Measurements from ENCODE around the gene ZNF143.
"Not testable (repeated sequence)": the region's sequence is repeated elsewhere in the genome, so short reads cannot be mapped to it uniquely, and the experiment has no call there.

ZNF143 gene

DNA sequence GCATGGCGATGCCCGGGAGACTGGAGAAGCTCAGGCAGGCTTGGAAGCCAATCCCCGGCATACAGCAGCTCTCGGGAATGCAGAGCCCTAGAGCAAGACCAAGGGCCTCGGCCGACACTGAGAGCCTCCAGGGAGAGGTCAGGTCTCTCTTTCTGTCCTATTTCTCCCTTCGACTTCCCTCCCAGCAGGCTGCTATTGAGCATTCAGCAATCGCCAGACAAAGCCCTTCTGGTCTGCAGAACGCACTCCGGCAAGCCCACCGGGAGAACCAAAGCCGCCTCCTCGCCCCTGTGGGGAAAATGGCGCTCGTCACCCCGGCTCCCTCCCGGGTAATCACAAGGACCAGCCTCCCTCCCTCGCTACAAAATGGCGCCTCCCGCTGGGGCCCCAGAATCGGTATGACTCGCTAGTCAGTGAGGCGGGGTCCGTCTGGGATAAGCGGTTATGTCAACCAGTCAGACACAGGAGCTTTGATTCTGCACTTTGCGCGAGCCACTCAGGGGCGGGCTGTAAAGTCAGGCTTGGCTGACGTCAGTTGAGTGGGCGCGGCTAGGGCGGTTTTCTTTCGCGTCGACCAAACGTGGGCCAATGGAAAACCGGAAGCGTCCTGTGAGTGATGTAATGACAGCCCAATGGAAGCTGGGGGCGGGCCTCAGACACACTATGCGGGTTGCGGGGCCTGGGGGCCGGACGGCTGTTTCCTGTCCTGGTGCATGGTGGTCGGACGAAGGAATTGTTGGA, at the start of gene ZNF143:
ZNF143 (plus strand) TSS at position 691 of the 741 bp plus-strand sequence. CDS start 10,297 bp downstream, outside the sequence.
- peak; percentile 100 for DNase-seq

DNA sequence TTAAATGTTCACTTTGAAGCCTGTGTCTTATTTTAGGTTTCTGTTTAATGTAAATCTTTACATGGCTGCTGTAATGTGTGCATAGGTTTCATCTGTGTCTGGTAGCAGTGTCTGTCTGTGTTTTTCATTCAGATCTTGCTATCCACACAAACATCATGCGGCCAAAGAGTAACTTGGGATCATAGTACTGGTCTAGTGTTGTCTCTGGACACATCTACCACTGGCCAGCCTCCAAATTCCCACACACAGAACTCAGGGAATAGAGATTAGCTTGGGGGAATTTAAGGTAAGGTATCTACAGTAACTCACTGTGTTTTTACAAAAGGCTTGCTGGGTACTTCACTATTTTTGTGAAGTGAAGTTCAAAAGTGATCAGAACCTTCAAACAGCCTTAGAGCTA, 32.1 kb upstream of the ZNF143 start:
- DNase-seq, result no peak

DNA sequence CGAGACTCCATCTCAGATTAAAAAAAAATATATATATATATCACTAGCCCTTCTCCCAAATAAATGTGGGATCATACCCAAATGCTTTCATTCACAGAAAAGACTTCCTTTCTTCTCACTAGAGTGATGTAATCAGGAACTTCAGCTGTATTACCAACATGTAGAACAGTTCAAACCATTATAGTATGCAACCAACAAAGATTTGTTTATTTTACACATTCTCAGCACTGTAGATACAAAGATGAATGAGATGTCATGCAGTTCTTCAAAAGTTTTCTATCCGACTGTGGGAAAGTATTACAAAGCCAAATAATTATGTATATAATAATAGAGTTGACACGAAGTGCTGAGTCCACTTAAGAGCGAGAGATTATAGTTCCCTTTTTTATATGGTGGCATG, 22.2 kb upstream of the ZNF143 start:
- DNase-seq, result no peak

DNA sequence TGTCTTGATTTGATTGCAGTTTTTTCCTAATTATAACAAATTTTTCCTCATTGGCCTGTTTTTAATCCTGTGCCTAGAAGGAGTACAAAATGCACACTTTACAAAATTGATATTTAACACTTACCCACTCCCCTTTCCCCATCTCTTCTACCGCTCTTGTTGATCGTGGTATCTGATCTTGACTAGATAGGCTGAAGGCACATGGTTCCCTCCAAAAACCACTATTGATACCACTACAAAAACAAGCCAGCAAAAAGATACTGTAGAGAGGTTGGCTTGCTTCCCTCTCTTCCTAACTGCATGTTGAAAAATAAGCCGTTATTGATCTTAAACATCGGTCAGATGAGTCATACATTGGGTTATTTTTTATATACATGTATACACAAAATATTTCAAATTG, 14.6 kb upstream of the ZNF143 start:
- no peak for DNase-seq

DNA sequence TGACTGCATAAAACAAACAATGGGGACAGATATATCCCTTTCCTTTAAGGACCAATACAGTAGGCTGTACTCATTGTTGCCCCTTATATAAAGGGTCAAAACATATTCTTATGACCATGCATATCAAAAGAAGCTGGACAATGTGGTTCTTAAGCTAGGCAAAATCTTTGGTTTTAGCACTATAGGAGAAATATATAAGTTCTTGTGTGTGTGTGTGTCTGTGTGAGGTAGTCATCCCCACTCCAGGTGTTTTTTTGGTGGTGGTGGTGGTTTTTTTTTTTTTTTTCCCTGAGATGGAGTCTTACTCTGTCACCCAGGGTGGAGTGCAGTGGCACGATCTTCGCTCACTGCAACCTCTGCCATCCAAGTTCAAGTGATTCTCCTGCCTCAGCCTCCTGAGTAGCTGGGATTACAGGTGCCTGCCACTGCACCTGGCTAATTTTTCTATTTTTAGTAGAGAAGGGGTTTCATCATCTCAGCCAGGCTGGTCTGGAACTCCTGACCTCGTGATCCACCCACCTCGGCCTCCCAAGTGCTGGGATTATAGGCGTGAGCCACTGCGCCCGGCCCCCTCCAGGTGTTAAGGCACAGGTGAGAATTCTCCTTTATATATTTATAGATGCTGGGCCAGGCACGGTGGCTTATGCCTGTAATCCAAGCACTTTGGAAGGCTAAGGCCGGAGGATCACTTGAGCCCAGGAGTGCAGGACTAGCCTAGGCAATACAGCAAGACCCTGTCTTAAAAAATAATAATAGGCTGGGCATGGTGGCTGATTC, 12.0 kb upstream of the ZNF143 start:
- no peak for DNase-seq

DNA sequence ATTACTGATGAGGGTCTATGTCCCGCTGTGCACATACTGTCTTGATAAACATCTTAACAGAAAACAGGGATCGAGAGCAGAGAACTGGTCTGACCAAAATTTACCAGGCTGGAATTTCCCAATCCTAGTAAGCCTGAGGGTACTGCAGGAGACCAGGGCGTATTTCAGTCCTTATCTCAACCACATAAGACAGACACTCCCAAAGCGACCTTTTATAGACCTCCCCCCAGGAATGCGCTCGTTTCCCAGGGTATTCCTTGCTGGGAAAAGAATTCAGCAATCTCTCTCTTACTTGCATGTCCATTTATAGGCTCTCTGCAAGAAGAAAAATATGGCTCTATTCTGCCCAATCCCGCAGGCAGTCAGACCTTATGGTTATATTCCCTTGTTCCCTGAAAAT, 8.8 kb upstream of the ZNF143 start:
- DNase-seq, result not testable (repeated sequence)

DNA sequence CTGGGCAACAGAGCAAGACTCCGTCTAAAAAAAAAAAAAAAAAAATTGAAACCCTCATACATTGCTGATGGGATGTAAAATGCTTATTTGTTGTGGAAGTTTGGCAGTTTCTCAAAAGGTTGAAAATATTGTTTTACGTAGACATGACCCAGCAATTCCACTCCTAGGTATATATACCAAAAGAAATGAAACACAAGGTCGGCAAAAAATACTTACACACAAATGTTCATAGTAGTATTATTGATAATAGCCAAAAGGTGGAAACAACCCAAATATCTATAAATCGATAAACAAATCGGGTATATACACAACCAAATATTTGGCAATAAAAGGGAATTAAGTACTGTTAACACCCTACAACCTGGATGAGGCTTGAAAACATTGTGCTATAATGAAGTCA, 5.1 kb upstream of the ZNF143 start:
- DNase-seq, result no peak

DNA sequence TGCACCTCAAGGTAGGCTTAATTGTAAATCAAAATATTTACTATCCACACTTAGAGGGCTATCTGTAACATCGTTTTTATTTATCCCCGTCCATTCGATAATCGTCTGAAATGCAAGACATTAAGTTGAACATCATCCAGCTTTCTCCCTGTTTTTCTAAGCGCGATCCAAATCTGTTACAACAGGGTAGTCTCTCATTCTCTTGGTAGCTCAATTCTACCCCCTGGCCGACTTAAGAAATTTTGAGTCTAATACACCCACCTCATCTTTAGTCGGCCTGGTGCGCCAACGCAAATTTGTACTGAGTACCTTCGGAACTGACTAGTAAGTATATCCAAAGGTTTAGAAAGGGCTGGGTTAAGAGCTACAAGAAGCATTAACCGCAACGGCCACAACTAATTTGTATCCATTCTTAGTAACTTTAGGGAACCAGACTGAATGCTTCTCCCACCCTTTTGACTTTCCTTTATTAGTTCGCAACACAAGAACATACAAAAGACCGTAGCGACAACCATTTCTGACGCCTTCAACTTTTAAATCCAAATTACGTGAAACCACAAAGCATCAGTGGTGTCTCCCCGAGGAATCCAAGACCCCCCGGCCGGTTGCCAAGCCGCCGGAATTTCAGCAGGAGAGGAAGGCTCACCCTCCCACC, 1.0 kb upstream of the ZNF143 start:
- peak; percentile 47 for DNase-seq

DNA sequence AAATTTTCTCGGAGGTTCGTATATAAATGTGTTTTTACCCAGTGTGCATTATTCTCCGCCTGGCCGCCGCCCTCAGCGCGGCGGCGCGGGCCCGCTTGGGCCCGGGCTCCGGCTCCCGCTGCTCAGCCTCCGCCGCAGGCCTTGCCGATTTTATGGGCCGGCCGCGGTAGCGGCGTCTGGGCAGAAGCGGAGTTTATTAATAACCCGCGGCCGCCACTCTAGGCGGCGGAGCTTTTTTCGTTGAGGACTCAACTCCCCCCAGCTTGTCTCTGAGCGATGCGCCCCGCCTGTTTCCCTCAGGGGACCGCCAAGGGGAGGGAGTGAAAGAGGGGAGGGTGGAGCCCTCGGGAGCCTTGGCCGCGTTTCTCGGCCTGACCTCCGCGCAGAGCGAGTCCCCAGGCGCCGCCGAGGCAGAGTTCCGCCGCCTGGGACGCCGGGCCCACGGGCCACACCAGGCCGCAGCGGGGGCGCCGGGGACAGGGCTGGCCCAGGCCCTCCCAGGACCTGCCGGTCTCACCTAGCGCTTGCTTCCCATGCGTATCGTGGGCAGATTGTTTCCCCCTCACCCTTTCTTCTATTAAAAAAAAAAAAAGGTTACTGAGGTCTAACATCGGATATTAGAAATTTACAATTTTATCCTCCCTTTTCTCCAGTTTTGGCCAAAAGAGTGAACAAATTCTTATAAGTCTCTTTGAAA, 399 bp downstream of the ZNF143 start:
- DNase-seq, result peak; percentile 91

DNA sequence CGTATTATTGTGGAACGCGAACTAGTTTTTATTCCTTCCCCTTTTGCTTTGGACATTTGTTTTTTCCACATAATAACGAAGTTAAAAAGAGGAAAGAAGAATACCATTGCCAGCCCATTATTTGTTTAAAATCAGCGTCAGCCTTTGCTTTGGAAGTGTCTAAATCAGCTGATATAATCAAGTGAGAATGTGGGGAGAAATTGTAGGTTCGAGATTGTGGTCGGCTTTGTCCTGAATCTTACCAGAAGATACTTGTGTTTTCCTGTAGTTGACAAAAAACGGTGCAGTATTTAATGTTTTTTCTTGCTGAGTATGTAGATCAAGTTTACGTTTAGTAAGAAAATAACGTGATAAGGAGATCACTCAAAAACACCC, 935 bp downstream of the ZNF143 start:
- peak; percentile 11 for DNase-seq

DNA sequence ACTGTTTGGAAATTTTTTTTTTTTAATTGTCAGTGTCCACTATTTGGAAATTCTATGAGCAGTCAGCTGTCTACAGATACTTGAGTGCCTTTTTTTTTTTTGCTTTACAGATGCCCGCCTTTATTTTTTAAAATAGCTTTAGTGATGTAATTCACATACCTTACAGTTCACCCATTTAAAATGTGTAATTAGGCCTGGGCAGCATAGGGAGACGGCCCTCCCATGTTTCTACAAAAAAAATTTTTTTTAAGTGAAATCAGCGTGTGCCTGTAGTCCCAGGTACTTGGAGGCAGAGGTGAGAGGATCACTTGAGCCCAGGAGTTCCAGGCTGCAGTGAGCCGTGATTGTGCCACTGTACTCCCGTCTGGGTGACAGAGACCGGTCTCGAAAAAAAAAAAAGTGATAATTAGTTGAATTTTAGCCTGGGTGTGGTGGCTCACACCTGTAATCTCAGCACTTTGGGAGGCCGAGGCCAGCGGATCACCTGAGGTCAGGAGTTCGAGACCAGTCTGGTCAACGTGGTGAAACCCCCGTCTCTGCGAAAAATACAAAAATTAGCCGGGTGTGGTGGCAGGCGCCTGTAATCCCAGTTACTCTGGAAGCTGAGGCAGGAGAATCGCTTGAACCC, 1.5 kb downstream of the ZNF143 start:
- no peak for DNase-seq

DNA sequence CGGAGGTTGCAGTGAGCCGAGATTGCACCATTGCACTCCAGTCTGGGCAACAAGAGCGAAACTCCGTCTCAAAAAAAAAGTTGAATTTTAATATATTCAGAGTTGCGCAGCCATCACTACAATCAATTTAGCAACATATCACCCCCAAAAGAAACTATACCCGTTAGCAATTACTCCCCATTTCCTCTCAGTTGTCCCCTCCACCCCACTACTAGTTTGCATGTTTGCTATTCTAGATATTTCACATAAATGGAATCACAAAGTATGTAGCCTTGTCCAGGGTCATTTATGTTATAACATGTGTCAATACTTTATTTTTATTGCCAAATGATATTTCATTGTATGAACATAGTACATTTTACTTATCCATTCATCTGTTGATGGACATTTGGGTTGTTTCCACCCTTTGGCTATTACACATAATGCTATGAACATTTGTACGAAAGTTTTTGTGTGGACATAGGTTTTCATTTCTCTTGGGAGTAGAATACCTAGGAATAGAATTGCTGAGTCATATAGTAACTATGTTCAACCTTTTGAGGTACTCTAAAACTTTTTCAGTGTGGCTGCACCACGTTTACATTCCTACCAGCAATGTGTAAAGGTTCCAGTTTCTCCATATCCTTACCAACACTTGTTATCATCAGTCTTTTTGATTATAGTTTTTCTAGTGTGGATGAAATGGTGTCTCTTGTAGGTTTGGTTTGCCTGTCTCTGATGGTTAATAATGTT, 2.2 kb downstream of the ZNF143 start:
- DNase-seq, result no peak

DNA sequence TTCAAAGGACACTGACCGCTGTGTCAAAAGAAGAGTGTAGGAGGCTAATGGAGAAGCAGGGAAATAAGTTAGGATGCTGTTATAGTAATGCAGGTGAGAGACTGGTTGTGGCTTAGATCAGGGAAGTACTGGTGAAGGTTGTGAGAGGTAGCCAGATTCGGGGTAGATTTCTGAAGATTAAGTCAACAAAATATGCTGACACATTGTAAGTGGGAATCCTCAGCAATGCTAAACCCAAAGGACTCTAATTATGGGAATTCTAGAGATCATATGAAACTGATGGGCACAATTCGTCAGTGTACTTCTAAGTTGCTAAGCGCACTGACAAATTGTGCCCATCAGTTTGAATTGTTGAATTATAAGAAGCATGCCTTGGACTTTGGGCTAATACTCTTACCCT, 10.0 kb downstream of the ZNF143 start:
- no peak for DNase-seq

DNA sequence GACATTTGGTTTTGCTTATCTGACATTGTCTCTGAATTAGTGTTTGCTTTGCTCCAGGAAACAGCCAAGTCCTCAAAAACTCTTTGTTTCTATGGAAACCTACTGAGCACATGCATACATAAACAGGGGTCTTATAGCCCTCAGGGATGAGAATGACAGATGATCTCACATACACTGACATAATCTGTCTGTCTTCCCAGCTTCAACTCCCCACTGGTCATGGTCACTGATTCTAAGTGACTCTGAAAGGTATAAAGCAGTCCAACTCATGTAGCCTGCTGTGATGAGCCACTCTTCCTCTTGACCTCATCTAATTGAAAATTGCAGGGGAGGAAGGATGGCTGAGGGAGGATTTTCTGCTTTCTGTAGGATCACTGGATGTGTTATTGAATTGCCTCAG, 12.6 kb downstream of the ZNF143 start:
- peak; percentile 62 for DNase-seq

DNA sequence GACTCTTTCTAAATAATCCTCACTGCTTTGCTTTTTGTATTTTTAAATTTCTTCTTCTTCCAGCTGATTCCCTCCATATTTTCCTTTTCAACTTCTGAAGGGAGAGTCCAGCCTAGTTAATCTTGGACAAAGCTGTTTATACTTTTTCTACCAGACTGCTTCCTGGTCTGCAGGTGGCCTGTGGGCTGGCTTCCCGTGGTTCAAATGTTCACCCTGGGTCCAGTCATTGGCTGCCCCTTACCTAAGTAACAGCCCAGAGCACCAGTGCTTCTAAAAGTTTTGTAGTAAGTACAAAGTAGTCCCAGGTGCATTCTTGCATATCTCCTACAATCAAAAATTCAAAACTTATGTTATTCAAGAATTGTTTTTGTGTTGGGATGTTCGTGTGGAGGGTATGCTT, 19.1 kb downstream of the ZNF143 start:
- no peak for DNase-seq

DNA sequence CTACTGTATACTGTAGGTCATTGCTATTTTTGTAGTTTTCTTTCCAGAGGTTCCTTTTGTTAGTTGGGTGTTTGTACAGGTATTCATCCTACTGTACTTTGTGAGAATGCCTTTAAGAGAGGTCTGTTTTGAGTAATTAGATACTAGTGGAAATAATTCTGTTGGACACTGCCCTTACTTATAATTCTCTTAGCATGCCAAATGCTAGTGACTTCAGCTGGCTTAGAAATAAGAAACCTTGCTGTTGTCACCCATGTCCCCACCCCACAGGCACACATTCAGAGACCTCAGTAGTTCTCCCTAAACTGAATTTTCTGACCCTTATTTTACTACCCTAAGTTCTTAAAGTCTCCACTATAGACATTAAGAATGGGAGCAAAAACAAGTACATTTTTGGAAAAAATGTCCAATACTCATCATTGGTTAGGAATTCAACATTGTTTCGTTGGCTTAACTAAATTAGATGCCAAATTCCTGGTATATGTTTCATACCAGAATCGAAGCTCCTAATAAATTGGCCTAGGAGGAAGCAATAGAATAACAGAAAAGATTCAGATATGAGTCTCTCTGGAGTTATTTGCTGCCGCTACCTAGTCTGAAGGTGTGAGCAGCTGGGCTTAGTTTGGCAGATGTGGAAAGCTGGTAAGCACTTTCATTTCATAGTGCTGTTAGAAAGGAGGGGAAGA, 28.4 kb downstream of the ZNF143 start:
- DNase-seq, result no peak

DNA sequence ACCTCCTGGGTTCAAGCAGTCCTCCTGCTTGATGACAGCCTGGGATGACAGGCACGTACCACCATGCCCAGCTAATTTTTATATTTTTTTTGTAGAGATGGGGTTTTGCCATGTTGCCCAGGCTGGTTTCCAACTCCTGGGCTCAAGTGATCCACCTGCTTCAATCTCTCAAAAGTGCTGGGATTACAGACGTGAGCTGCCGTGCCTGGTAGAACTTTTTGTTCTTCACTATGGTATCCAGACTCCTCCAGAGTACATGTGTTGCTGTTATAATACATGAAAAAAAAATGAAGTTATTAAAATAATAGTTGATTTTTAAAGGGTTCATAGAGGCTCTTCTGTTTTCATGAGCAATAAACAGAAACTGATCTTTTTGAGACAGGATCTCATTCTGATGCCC, 29.6 kb downstream of the ZNF143 start:
- no peak for DNase-seq

DNA sequence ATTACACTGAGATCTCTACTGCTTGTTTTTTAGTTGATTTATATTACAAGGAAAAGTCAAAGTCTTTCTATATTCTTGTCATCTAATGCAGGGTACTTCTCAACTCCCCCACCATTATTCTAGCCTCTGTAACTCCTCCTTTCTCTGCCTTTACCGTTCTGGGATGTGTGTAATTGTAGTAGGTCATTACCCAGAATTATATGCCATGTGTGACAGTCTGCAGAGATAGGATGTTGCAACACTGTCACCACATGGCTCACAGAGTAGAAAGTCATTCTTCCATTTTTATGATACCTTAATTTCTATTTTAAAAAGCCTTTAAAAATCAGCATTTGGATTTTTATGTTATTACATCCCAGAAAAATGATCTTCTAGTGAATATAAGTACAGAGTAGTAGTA, 32.7 kb downstream of the ZNF143 start:
- no peak for DNase-seq

DNA sequence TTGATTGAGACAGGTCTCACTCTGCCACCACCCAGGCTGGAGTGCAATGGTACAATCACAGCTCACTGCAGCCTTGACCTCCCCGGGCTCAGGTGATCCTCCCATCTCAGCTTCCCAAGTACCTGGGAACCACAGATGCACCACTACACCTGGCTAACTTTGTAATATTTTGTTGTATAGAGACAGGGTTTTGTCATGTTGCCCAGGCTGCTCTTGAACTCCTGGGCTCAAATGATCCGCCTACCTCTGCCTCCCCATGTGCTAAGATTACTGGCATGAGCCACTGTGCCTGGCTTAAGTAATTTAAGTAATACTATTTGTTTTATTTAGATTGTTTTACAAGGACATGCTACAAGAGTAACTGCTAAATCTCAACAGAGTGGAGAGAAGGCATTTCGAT, 33.5 kb downstream of the ZNF143 start:
- DNase-seq, result no peak

DNA sequence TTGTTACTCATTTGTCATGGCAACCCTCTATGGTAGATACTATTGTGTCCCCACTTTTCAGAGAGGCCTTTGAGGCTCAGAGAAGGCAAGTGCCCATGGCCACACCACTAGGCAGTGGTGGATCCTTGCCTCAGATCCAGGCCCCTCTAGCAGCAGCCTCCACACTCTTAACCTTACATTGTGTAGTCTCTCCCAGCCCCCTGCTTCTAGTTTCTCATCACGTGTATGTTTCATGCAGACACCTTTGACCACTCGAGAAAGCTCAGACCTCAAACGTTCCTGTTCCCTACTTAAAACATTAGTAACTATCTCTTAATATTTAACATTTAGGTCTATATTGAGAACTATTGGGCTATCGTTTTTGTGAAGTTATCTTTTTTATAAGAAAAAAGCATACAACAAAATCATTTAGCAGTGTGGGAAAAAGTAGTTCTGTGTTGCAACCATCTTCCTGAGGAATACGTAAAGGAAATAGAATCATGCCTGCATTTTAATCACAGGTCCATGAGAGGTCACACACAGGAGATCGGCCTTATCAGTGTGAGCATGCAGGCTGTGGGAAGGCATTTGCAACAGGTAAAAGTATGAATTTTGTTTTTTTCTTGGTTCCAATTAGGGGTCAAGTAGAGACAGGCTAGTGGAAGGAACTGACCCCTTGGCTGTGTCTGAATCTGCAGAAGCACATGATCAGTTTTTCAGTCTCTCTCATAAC, 35.1 kb downstream of the ZNF143 start:
- no peak for DNase-seq
